Mucosa of stomach (tissue), 1 donor: Measurements from ENCODE around the gene PRRC1.
A peak's percentile ranks its signal among the peaks of the same experiment; 100 is the strongest.
"Not testable (repeated sequence)": the region's sequence is repeated elsewhere in the genome, so short reads cannot be mapped to it uniquely, and the experiment has no call there.

ENCODE experiments used
- H3K27me3 ChIP-seq: one replicate; pipeline ENCODE4 v1.7.0; 2013; ENCODE audit warnings: mild to moderate bottlenecking, low read length; ENCODE audit not compliant: control insufficient read depth, insufficient read depth
- H3K36me3 ChIP-seq: one replicate; pipeline ENCODE4 v1.7.0; 2013; ENCODE audit warnings: low read length; ENCODE audit not compliant: control insufficient read depth, insufficient read depth
- H3K4me1 ChIP-seq: one replicate; pipeline ENCODE4 v1.7.0; 2013; ENCODE audit warnings: mild to moderate bottlenecking, low read length; ENCODE audit not compliant: control insufficient read depth, insufficient read depth
- H3K4me3 ChIP-seq: one replicate; pipeline ENCODE4 v1.7.0; 2013; ENCODE audit warnings: low read length
- H3K9ac ChIP-seq: one replicate; pipeline ENCODE4 v1.7.0; 2013; ENCODE audit warnings: mild to moderate bottlenecking, low read length, moderate library complexity
- H3K9me3 ChIP-seq: one replicate; pipeline ENCODE4 v1.7.0; 2013; ENCODE audit warnings: mild to moderate bottlenecking, low read length, moderate library complexity; ENCODE audit not compliant: control insufficient read depth
- donor health status: Pancreatic carcinoma.

The PRRC1 gene

GRCh38 chr5:127515693-127516440 lies 1.6 kb upstream of the PRRC1 start:
- no peaks in the 10 kb centered on the region for H3K9me3 ChIP-seq
- H3K4me1 ChIP-seq = no peaks in the 10 kb centered on the region
- H3K9ac ChIP-seq = no peak overlapping the region
- no peak overlapping the region for H3K4me3 ChIP-seq
- H3K36me3 ChIP-seq = no peaks in the 10 kb centered on the region
- no peaks in the 10 kb centered on the region for H3K27me3 ChIP-seq

GRCh38 chr5:127517110-127517479 lies 345 bp upstream of the PRRC1 start:
- H3K4me3 ChIP-seq = peak overlapping the region; percentile 39
- H3K27me3 ChIP-seq = no peaks in the 10 kb centered on the region
- no peaks in the 10 kb centered on the region for H3K36me3 ChIP-seq
- no peaks in the 10 kb centered on the region for H3K4me1 ChIP-seq
- H3K9me3 ChIP-seq = no peaks in the 10 kb centered on the region
- peak overlapping the region; percentile 53 for H3K9ac ChIP-seq

GRCh38 chr5:127518319-127518621 lies 830 bp downstream of the PRRC1 start:
- peak overlapping the region; percentile 93 for H3K9ac ChIP-seq
- no peaks in the 10 kb centered on the region for H3K9me3 ChIP-seq
- peak overlapping the region; percentile 83 for H3K4me3 ChIP-seq
- no peaks in the 10 kb centered on the region for H3K4me1 ChIP-seq
- no peaks in the 10 kb centered on the region for H3K36me3 ChIP-seq
- no peaks in the 10 kb centered on the region for H3K27me3 ChIP-seq

DNA sequence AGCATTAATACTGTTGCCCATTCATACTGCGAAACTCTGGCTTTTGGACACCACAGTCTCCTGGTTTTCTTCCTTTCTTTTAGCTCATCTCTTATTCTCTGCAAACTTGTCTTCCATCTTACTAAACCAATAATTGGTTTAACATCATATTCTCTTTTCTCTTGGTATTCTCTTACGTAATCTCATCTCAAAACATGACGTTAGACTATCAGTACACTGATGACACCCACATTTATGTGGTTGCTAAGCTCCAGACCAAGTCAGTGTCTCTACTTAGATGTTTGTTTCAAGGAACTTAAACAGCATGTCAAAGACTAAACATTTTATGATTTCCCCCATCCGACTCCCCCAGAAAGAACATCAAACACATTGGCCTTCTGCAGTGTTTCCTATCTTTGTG lies 2.1 kb downstream of the PRRC1 start:
- H3K4me1 ChIP-seq = no peaks in the 10 kb centered on the region
- no peak overlapping the region for H3K9ac ChIP-seq
- H3K36me3 ChIP-seq = no peaks in the 10 kb centered on the region
- no peaks in the 10 kb centered on the region for H3K9me3 ChIP-seq
- no peak overlapping the region for H3K4me3 ChIP-seq
- H3K27me3 ChIP-seq = no peaks in the 10 kb centered on the region

- Histone ChIP-seq H3K9ac (no peak overlapping the region), H3K27me3 (no peaks in the 10 kb centered on the region), H3K9me3 (no peaks in the 10 kb centered on the region), H3K4me1 (no peaks in the 10 kb centered on the region), H3K36me3 (no peaks in the 10 kb centered on the region), H3K4me3 (no peak overlapping the region)
These were observed 3.8 kb downstream of the PRRC1 start for GRCh38 chr5:127521138-127521770.

GRCh38 chr5:127525181-127525580 lies 7.7 kb downstream of the PRRC1 start:
- Histone ChIP-seq H3K9ac (no peak overlapping the region), H3K4me3 (no peak overlapping the region), H3K4me1 (peaks cover 2% of the 10 kb centered on the region), H3K27me3 (no peaks in the 10 kb centered on the region), H3K9me3 (no peaks in the 10 kb centered on the region), H3K36me3 (no peaks in the 10 kb centered on the region)

DNA sequence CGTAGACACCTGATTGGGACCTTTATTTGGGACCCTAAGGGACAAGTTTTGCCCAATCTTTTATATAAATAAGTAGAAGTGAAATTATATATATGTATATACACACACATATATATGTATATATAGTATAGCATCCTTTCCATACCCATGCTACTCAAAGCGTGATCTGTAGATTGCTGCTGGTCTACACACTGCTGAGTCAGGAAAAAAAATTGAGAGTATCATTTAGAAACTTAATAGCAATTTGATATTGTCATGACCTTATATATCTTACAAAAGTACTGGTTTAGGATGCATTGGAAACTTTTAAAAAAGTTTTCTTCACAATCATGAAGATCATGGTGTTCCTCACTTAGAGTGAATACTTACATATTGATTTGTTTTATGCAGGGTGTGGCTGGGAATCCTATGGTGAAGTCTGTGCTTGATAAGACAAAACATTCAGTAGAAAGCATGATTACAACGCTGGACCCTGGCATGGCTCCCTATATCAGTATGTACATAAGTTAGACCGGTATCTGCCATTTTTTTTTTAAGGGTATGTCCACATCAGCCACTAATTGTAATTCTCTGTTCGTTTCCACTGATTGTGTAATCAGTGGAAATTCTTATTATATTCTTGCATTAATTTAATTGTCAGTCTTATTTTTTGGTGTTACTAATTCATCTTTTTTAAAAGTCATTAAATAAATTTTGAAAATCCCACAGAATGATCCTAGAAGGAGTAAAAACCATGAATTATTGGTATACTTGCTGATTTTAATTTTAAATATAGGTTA lies 12.7 kb downstream of the PRRC1 start:
- Histone ChIP-seq H3K9me3 (no peaks in the 10 kb centered on the region), H3K9ac (no peak overlapping the region), H3K36me3 (no peaks in the 10 kb centered on the region), H3K27me3 (no peaks in the 10 kb centered on the region), H3K4me1 (peaks cover 3% of the 10 kb centered on the region), H3K4me3 (no peak overlapping the region)

GRCh38 chr5:127536687-127537086 lies 19.2 kb downstream of the PRRC1 start:
- H3K9ac ChIP-seq = no peak overlapping the region
- no peaks in the 10 kb centered on the region for H3K36me3 ChIP-seq
- H3K4me3 ChIP-seq = no peak overlapping the region
- no peaks in the 10 kb centered on the region for H3K4me1 ChIP-seq
- H3K27me3 ChIP-seq = no peaks in the 10 kb centered on the region
- H3K9me3 ChIP-seq = no peaks in the 10 kb centered on the region

- not testable (repeated sequence) for H3K9ac ChIP-seq, H3K27me3 ChIP-seq, H3K4me3 ChIP-seq, H3K36me3 ChIP-seq, H3K9me3 ChIP-seq, H3K4me1 ChIP-seq
These were observed 23.1 kb downstream of the PRRC1 start for GRCh38 chr5:127540553-127540952.

GRCh38 chr5:127545249-127545648 lies 27.8 kb downstream of the PRRC1 start:
- not testable (repeated sequence) for H3K9me3 ChIP-seq, H3K36me3 ChIP-seq, H3K4me3 ChIP-seq, H3K27me3 ChIP-seq, H3K4me1 ChIP-seq, H3K9ac ChIP-seq

GRCh38 chr5:127549551-127549950 lies 32.1 kb downstream of the PRRC1 start:
- Histone ChIP-seq H3K36me3 (peaks cover 4% of the 10 kb centered on the region), H3K27me3 (no peaks in the 10 kb centered on the region), H3K4me3 (no peak overlapping the region), H3K4me1 (no peaks in the 10 kb centered on the region), H3K9me3 (no peaks in the 10 kb centered on the region), H3K9ac (no peak overlapping the region)

DNA sequence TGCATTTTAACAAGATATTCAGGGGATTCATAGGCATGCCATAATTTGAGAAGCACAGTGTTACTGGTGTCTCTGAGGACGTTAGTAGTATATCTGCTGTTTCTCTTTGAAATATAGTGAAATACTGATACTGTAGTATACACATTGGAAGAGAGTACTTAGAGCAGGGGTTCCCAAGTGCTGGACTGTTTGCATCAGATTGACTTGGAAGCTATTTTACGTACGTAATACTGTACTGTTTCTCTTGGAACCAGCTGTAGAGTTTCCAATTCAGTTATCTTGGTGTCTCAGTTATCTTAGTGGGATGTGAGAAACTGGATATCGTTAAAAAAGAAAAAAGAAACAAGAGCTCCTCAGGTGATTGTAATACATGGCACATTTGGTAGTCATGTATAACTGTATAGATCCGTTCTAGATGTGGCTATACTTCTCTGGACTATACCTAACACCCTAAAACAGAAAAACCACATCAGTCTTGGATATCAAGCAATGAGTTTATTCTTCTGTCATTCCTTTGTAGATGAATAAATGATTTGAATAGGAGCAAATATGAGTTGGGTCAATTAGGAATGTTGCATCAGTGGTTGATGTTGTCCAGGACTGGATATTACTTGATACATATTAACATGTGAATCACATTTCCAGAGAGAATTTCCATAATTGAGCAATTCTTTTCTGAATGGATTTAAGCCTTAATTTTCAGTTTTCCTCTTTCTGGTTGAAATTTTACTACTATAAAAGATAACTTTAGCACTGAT lies 33.4 kb downstream of the PRRC1 start:
- Histone ChIP-seq H3K36me3 (peaks cover 4% of the 10 kb centered on the region), H3K4me3 (no peak overlapping the region), H3K4me1 (peaks cover 2% of the 10 kb centered on the region), H3K9me3 (no peaks in the 10 kb centered on the region), H3K9ac (no peak overlapping the region), H3K27me3 (no peaks in the 10 kb centered on the region)
